ENCODE data around the gene CCDC178.

DNA sequence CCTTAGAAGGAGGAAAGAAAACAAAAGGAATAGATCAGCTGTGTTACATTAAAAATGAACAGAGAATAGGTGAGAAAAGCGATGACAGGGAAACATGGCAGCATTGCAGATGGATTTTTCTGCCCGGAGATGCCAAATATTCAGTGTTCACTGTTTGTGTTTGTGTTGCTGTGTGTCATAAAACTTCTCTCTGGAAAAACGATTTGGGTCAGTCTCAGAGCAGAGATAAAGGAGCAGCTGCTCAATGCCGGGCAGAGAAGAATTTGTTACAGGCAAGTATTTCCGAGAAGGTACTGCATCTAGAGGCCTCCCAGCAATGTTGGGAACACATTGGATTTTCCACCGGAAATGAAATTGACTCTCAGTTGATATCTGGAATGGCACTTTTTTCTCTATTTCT, 511.3 kb downstream of the CCDC178 start:
- TF ChIP-seq POLR2A (IDR thresholded peaks at IDR 0.05) (no peak), CTCF (IDR thresholded peaks at IDR 0.05) (no peak)

Measured in lower leg skin (tissue), 3 donors.